Measurements from ENCODE around the gene PP2D1. TPM values are rescaled to one million over a fixed set of nuclear protein-coding genes. Genes with fewer than 3 reads are reported as not detected.
"Not testable (repeated sequence)": the region's sequence is repeated elsewhere in the genome, so short reads cannot be mapped to it uniquely, and the experiment has no call there.

PP2D1 gene
- total and polyA plus RNA-seq, 2 of the 8 experiments (the other 6 are each of a cell fraction or from before 2014, with no cell fraction given): not detected

GRCh38 chr3:20045141-20045540 is 33.1 kb upstream of the PP2D1 start:
- WGBS, 2 experiments (ENCODE audit: extremely low coverage in 1 of 2, insufficient coverage in 1 of 2, insufficient read length in 1 of 2, insufficient replicate concordance in 2 of 2, low coverage in 1 of 2, low lambda C conversion rate in 2 of 2, missing lambda C conversion rate in 1 of 2): 94% methylated on average over 3 of the region's 3 CpGs; no CpG with 5 or more reads in 1 of the 2 experiments
- H3K4me2 ChIP-seq (ENCODE audit: insufficient read depth in 1 of 2, low read depth in 2 of 2, low read length in 2 of 2); H4K91ac ChIP-seq (replicated peaks; ENCODE audit: insufficient read length, low read length); H3K4me1 ChIP-seq (replicated peaks in 1 of 4; ENCODE audit: control insufficient read depth in 3 of 4, insufficient read depth in 4 of 4, low read length in 3 of 4); H3K23me2 ChIP-seq (ENCODE audit: low read depth, low read length); H3K27me3 ChIP-seq (replicated peaks in 1 of 4; ENCODE audit: control insufficient read depth in 3 of 4, extremely low read depth in 1 of 4, insufficient read depth in 3 of 4, low read length in 3 of 4); H3K56ac ChIP-seq (replicated peaks; ENCODE audit: insufficient read length, low read depth, low read length); FAIRE-seq; H4K8ac ChIP-seq (ENCODE audit: extremely low read depth, insufficient read depth, low read length); H2BK5ac ChIP-seq (ENCODE audit: low read depth, low read length); H4K20me1 ChIP-seq (replicated peaks in 1 of 2; ENCODE audit: control insufficient read depth in 1 of 2, insufficient read depth in 2 of 2, low read length in 2 of 2); H3K36me3 ChIP-seq (ENCODE audit: control insufficient read depth in 2 of 4, insufficient read depth in 4 of 4, low read length in 3 of 4); H3K23ac ChIP-seq (ENCODE audit: insufficient read length); DNase-seq (ENCODE audit: low read depth in 1 of 2, low spot score in 2 of 2); H2BK12ac ChIP-seq (ENCODE audit: low read depth, low read length); H3K9me3 ChIP-seq (ENCODE audit: insufficient read depth in 2 of 2, low read depth in 1 of 2, low read length in 1 of 2); H2AFZ ChIP-seq (ENCODE audit: low read length); H2BK20ac ChIP-seq (ENCODE audit: low read length); POLR2A ChIA-PET (ENCODE audit: partially characterized antibody); H3K9ac ChIP-seq (replicated peaks in 1 of 4; ENCODE audit: extremely low read depth in 1 of 4, low read depth in 3 of 4, low read length in 3 of 4); H4K5ac ChIP-seq (ENCODE audit: insufficient read length, low read depth, low read length); H3K79me2 ChIP-seq (ENCODE audit: control insufficient read depth in 1 of 2, insufficient read depth in 2 of 2, low read length in 2 of 2); H3K4me3 ChIP-seq (ENCODE audit: extremely low read depth in 1 of 4, insufficient read depth in 2 of 4, low read depth in 3 of 4, low read length in 4 of 4); H3K18ac ChIP-seq (ENCODE audit: extremely low read depth, low read length); H2AK5ac ChIP-seq (ENCODE audit: low read depth, low read length); H3K14ac ChIP-seq (ENCODE audit: insufficient read length); H3K4ac ChIP-seq (replicated peaks; ENCODE audit: insufficient read length, low read depth, low read length); H3K79me1 ChIP-seq (ENCODE audit: low read depth, low read length); H3K27ac ChIP-seq (ENCODE audit: low read depth, low read length); H2BK15ac ChIP-seq (ENCODE audit: low read length); H2BK120ac ChIP-seq (replicated peaks; ENCODE audit: low read depth, low read length): not testable (repeated sequence)
- CTCF ChIA-PET (ENCODE audit: partially characterized antibody): interaction anchor here (1.4 kb wide), 1 partner anchor 8 kb away, joined by 3 read pairs; no protein-coding TSS in a partner anchor

Data from H1 (cell line).